ENCODE measurements around the gene IFNL4.

The IFNL4 gene

DNA sequence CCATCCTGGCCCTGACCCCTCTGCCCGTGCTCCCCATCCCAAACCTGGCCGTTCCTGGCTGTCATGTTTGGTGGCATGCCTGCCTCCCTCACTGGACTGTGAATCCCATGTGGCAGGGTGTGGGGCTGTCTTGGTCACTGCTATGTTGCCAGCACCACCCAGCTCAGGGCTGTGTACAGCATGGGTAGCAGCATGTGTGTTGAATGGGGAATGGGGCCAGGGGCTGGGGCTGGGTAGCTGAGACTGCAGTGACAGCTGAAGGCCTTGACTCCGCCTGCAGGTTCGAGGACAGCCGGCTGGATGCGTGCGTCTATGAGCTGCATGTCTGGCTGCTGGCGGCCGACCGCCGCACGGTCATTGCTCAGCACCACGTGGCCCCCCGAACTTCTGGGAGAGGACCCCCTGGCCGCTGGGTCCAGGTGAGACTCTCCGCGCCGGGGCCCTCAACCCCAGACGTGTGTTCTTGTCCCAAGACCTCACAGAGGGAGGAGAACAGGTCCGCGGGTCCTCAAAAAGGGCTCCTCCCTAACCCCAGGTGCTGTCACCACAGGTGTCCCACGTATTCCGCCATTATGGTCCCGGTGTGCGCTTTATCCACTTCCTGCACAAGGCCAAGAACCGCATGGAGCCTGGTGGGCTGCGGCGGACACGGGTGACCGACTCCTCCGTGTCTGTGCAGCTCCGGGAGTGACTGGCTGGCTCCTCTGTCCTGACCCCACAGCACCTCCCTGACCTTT is 48.4 kb downstream of the IFNL4 start:
- H3K27ac ChIP-seq, result no peak overlapping the region
- TF ChIP-seq, protein P1, sequence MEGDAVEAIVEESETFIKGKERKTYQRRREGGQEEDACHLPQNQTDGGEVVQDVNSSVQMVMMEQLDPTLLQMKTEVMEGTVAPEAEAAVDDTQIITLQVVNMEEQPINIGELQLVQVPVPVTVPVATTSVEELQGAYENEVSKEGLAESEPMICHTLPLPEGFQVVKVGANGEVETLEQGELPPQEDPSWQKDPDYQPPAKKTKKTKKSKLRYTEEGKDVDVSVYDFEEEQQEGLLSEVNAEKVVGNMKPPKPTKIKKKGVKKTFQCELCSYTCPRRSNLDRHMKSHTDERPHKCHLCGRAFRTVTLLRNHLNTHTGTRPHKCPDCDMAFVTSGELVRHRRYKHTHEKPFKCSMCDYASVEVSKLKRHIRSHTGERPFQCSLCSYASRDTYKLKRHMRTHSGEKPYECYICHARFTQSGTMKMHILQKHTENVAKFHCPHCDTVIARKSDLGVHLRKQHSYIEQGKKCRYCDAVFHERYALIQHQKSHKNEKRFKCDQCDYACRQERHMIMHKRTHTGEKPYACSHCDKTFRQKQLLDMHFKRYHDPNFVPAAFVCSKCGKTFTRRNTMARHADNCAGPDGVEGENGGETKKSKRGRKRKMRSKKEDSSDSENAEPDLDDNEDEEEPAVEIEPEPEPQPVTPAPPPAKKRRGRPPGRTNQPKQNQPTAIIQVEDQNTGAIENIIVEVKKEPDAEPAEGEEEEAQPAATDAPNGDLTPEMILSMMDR (IDR thresholded peaks at IDR 0.05), result no peak
- TF ChIP-seq ZFX (IDR thresholded peaks at IDR 0.05; ENCODE audit: borderline replicate concordance), result no peak

DNA sequence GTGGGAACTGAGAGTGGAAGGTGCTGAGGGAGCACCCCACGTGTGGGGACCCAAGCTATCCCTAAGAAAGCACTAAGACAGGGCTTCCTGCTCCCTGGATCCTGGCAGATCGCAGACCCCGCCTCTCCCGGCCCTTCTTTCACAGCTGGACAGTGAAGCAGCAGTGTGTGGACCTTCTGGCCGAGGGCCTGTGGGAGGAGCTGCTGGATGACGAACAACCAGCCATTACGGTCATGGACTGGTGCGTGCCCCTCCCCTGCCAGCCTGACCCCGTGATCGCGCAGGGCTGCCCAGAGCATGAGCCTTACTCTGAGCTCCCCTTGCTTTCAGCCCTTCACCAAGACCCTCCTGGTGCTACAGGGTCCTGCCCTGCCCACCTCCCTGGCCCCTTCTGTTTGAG is 49.6 kb downstream of the IFNL4 start:
- TF ChIP-seq, protein P1 (IDR thresholded peaks at IDR 0.05), result no peak
- TF ChIP-seq ZFX (IDR thresholded peaks at IDR 0.05; ENCODE audit: borderline replicate concordance), result no peak
- H3K27ac ChIP-seq, result no peak overlapping the region

DNA sequence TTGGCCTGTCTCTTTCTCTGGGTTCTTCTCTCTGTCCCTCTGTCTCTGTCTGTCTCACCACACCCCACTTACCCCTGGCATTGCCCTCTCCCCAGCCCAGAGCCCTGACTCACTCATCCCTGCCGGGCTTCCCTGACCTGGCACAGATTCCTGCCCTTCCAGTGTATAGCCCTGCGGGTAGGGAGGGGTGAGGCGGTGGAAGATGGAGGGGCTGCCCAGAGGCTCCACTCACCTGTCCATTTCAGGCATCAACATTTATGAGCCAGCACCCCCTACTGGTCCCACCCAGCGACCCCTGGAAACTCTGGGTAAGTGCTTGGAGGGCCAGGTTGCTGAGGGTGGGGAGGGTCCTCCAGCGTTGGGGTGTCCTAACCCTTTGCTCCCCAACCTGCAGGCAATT is 50.8 kb downstream of the IFNL4 start:
- TF ChIP-seq, protein P1 (IDR thresholded peaks at IDR 0.05), result no peak
- TF ChIP-seq ZFX (IDR thresholded peaks at IDR 0.05; ENCODE audit: borderline replicate concordance), result no peak
- no peak overlapping the region for H3K27ac ChIP-seq

DNA sequence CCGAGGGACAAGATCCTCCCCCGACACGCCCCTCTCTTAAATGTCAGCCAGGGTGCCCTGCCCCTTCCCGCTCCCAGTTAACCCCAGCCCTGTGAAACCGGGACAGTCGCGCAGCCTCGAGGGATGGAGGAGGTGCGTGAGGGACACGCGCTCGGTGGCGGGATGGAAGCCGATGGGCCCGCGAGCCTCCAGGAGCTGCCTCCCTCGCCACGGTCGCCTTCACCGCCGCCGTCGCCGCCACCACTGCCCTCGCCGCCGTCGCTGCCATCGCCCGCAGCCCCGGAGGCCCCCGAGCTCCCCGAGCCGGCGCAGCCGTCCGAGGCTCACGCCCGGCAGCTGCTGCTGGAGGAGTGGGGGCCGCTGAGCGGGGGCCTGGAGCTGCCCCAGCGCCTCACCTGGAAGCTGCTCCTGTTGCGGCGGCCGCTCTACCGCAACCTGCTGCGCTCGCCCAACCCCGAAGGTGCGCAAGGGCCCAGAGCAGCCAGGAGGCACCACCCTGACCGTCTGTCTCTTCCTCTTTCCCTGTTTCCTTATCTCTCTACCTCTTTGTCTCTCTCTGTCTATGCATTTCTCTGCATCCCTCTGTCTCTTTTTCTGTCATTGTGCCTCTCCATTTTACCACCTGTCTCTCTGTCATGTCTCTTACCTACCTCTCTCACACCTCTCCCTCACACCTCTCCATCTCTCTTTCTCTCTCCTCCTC is 51.6 kb downstream of the IFNL4 start, which contains the start of gene NCCRP1:
Gene NCCRP1 (plus strand): TSS at position 105 of the 703 bp plus-strand sequence. CDS start 19 bp downstream, at position 124.
- TF ChIP-seq, protein P1 (IDR thresholded peaks at IDR 0.05), result no peak
- TF ChIP-seq ZFX (IDR thresholded peaks at IDR 0.05; ENCODE audit: borderline replicate concordance), result no peak
- no peak within 1 kb of the TSS for H3K27ac ChIP-seq

DNA sequence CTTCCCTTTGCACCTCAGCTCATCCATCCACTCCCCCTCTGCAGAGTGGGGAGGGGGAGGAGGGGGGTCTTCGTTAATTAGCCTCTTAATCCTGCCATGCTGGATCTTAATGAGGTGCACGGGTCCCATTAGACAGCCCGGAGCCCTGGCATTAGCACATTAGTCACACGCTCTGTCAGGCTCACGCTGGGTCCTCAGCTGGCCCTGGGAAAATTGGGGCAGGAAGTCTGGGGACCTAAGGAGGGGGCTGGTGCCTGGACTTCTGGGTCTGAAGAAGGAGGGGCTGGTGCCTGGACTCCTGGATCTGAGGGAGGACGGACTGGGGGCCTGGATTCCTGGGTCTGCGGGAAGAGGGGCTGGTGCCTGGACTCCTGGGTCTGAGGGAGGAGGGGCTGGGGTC is 52.3 kb downstream of the IFNL4 start:
- no peak overlapping the region for H3K27ac ChIP-seq
- TF ChIP-seq ZFX (IDR thresholded peaks at IDR 0.05; ENCODE audit: borderline replicate concordance), result no peak
- TF ChIP-seq, protein P1 (IDR thresholded peaks at IDR 0.05), result no peak
